ENCODE measurements around the gene AEBP1. TPM values are rescaled to one million over a fixed set of nuclear protein-coding genes. Genes with fewer than 3 reads are reported as not detected.
"Not testable (repeated sequence)": the region's sequence is repeated elsewhere in the genome, so short reads cannot be mapped to it uniquely, and the experiment has no call there.

The AEBP1 gene
- total RNA-seq, 4 donors from 2014 or later, result 38.9 to 151 (median 57.6) TPM

GRCh38 chr7:44122529-44122928 lies 18.4 kb downstream of the AEBP1 start:
- H3K9me3 ChIP-seq, result no peaks in the 10 kb centered on the region
- no peak for DNase-seq
- TF ChIP-seq CTCF (IDR thresholded peaks at IDR 0.05), result no peak
- TF ChIP-seq POLR2A (IDR thresholded peaks at IDR 0.05), result no peak
- intact Hi-C loops (cut with DNase I), result loop anchor here (10.0 kb wide), 1 partner anchor 82 kb away; the partner anchor contains the start of gene YKT6
- 61 to 66% methylated on average over 1 of the region's 1 CpG for WGBS, 2 donors
- H3K4me3 ChIP-seq (replicated peaks in 1 of 3), result peak overlapping the region in 2 of 3 donors; percentile 41 to 69
- H3K36me3 ChIP-seq, result peaks cover 9 to 12% of the 10 kb centered on the region in 2 donors
- no peaks in the 10 kb centered on the region for H3K27me3 ChIP-seq
- peaks cover 6 to 9% of the 10 kb centered on the region in 2 donors for H3K4me1 ChIP-seq
- H3K27ac ChIP-seq, result peak overlapping the region in 1 of 3 donors; percentile 41

- intact Hi-C loops (cut with DNase I), result loop anchor here (10.0 kb wide), 1 partner anchor 81 kb away; the partner anchor contains the start of gene YKT6
- peak in 1 of 2 donors; percentile 69 for TF ChIP-seq POLR2A (IDR thresholded peaks at IDR 0.05)
- peak in 1 of 6 experiments; percentile 17 for TF ChIP-seq CTCF (IDR thresholded peaks at IDR 0.05)
- Histone ChIP-seq H3K27ac (peak within 1 kb of the TSS; percentile 13 to 65 (median 41)), H3K4me3 (replicated peaks in 1 of 3) (peak within 1 kb of the TSS; percentile 41 to 81 (median 69)), H3K27me3 (no peaks in the 10 kb centered on the region), H3K9me3 (no peaks in the 10 kb centered on the region), H3K4me1 (peaks cover 6 to 9% of the 10 kb centered on the region in 2 donors), H3K36me3 (peaks cover 9% of the 10 kb centered on the region in 2 donors)
- WGBS, 2 donors, result 1% methylated on average over 28 to 37 of the region's 86 CpGs
- DNase-seq, result peak; percentile 98 to 99
Observed at GRCh38 chr7:44123190-44124003, 19.3 kb downstream of the AEBP1 start, which contains the start of gene POLD2. Gene POLD2, minus strand, starts transcription at chr7:44123548. Its CDS starts 1,495 bp downstream, at chr7:44122053.

- no peak overlapping the region for H3K27ac ChIP-seq
- no peaks in the 10 kb centered on the region for H3K9me3 ChIP-seq
- intact Hi-C loops (cut with DNase I), result loop anchor here (10.0 kb wide), 1 partner anchor 80 kb away; the partner anchor contains the start of gene YKT6
- peaks cover 6 to 9% of the 10 kb centered on the region in 2 donors for H3K4me1 ChIP-seq
- DNase-seq, result no peak
- no peaks in the 10 kb centered on the region for H3K27me3 ChIP-seq
- 95% methylated on average over 6 of the region's 6 CpGs for WGBS, 2 donors
- TF ChIP-seq CTCF (IDR thresholded peaks at IDR 0.05) (no peak), POLR2A (IDR thresholded peaks at IDR 0.05) (no peak)
- peaks cover 7 to 9% of the 10 kb centered on the region in 2 donors for H3K36me3 ChIP-seq
- H3K4me3 ChIP-seq (replicated peaks in 1 of 3), result no peak overlapping the region
Observed at GRCh38 chr7:44124822-44125202, 20.7 kb downstream of the AEBP1 start.

- intact Hi-C loops (cut with DNase I), result loop anchor here (10.0 kb wide), 1 partner anchor 78 kb away; the partner anchor contains the start of gene YKT6
Observed at GRCh38 chr7:44126574-44126973, 22.4 kb downstream of the AEBP1 start.

GRCh38 chr7:44127161-44127560 lies 23.0 kb downstream of the AEBP1 start:
- no peak for TF ChIP-seq POLR2A (IDR thresholded peaks at IDR 0.05)
- no peak for TF ChIP-seq CTCF (IDR thresholded peaks at IDR 0.05)
- Histone ChIP-seq H3K27me3 (no peaks in the 10 kb centered on the region), H3K36me3 (no peaks in the 10 kb centered on the region), H3K27ac (no peak overlapping the region), H3K4me3 (replicated peaks in 1 of 3) (no peak overlapping the region), H3K4me1 (peaks cover 6 to 7% of the 10 kb centered on the region in 2 donors), H3K9me3 (no peaks in the 10 kb centered on the region)
- intact Hi-C loops (cut with DNase I), result loop anchor here (10.0 kb wide), 1 partner anchor 78 kb away; the partner anchor contains the start of gene YKT6
- no peak for DNase-seq

More at GRCh38 chr7:44126574-44126973, 22.4 kb downstream of the AEBP1 start:
- not testable (repeated sequence) for H3K27me3 ChIP-seq; H3K27ac ChIP-seq; H3K4me3 ChIP-seq (replicated peaks in 1 of 3); H3K36me3 ChIP-seq; H3K9me3 ChIP-seq; H3K4me1 ChIP-seq; DNase-seq
- WGBS, 2 donors, result 94 to 97% methylated on average over 4 of the region's 4 CpGs
